ENCODE data around the gene SMG5. TPM values are rescaled to one million over a fixed set of nuclear protein-coding genes. Genes with fewer than 3 reads are reported as not detected.

Gene SMG5
- total and polyA plus RNA-seq, 12 donors, result 38.7 to 93.0 (median 74.7) TPM

DNA sequence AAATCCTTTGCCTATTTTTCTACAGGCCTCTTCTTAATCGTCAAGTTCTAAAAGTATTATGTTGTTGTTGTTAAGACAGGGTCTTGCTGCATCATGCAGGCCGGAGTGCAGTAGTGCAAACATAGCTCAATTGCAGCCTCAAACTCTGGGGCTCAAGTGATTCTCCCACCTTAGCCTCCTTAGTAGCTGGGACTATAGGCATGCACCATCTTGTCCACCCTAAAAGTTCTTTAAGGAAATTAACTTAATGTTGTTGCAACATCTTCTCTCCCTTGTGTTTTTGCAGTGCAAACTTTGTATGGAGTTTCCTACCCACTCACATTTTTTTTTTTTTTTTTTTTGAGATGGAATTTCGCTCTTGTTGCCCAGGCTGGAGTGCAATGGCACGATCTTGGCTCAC is 20.6 kb upstream of the SMG5 start:
- intact Hi-C loops (cut with DNase I), result no loop called here
- no peak overlapping the region for H3K4me3 ChIP-seq
- no peaks in the 10 kb centered on the region for H3K9me3 ChIP-seq
- no peak for ATAC-seq
- WGBS, 2 donors, result 97% methylated on average over 4 of the region's 4 CpGs
- H3K4me1 ChIP-seq, result no peaks in the 10 kb centered on the region
- H3K27me3 ChIP-seq, result no peaks in the 10 kb centered on the region
- H3K27ac ChIP-seq, result no peak overlapping the region
- H3K36me3 ChIP-seq, result peaks cover 0 to 48% (median 12%) of the 10 kb centered on the region in 9 donors
- TF ChIP-seq CTCF (IDR thresholded peaks at IDR 0.05), result no peak
- no peak for DNase-seq

GRCh38 chr1:156298852-156299357 is 16.3 kb upstream of the SMG5 start, which contains the start of gene VHLL:
TSS of gene VHLL (minus strand) at chr1:156299307. CDS start at chr1:156299189, 118 bp downstream.
- DNase-seq (no peak), ATAC-seq (no peak)
- Histone ChIP-seq H3K36me3 (peaks cover 0 to 11% (median 0%) of the 10 kb centered on the region in 9 donors), H3K4me3 (no peak within 1 kb of the TSS), H3K27ac (no peak within 1 kb of the TSS), H3K4me1 (peaks cover 5 to 19% (median 14%) of the 10 kb centered on the region in 9 donors), H3K27me3 (no peaks in the 10 kb centered on the region), H3K9me3 (no peaks in the 10 kb centered on the region)
- intact Hi-C loops (cut with DNase I), result no loop called here
- TF ChIP-seq CTCF (IDR thresholded peaks at IDR 0.05), result no peak
- 91 to 93% methylated on average over 19 of the region's 19 CpGs for WGBS, 2 donors

DNA sequence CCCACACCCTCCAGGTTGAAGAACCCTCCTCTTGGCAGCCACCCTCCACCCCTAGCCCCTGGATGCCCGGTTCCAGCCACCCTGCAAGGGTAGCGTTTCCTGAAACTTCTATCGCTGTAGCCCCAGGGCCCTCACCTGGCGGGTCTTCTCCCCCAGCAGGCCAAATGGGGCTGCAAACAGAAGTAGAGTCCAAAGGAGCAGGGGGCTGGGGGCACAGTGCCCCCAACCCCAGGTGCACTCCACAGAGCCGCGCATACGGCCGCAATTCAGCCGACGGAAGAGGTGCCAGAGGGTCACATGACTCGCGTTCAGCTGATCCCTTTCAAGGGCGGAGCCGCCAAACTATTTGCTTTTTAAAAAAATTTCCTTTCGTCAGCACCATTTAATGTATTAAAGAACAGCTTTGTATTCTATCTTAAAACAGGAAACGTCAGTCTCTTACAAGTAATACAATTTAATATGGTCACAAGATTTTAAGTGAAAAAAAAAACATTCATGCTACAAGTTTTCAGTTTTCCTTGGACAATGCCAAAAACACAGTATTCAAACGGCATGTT is 12.8 kb upstream of the SMG5 start, which contains the start of gene GLMP:
TSS of gene GLMP (minus strand) at position 289 of the 557 bp plus-strand sequence. CDS start at position 255, 34 bp downstream.
- Histone ChIP-seq H3K27ac (peak within 1 kb of the TSS in 8 of 10 donors; percentile 34 to 88 (median 60)), H3K4me3 (peak within 1 kb of the TSS; percentile 50 to 97 (median 76)), H3K9me3 (no peaks in the 10 kb centered on the region), H3K36me3 (peaks cover 0 to 18% (median 0%) of the 10 kb centered on the region in 9 donors), H3K4me1 (peaks cover 5 to 35% (median 27%) of the 10 kb centered on the region in 9 donors), H3K27me3 (no peaks in the 10 kb centered on the region)
- ATAC-seq (peak in 7 of 8 donors; percentile 30 to 64 (median 57)), DNase-seq (peak; percentile 64)
- TF ChIP-seq CTCF (IDR thresholded peaks at IDR 0.05), result no peak
- WGBS, 2 donors, result 0 to 1% methylated on average over 17 of the region's 17 CpGs
- intact Hi-C loops (cut with DNase I), result no loop called here

DNA sequence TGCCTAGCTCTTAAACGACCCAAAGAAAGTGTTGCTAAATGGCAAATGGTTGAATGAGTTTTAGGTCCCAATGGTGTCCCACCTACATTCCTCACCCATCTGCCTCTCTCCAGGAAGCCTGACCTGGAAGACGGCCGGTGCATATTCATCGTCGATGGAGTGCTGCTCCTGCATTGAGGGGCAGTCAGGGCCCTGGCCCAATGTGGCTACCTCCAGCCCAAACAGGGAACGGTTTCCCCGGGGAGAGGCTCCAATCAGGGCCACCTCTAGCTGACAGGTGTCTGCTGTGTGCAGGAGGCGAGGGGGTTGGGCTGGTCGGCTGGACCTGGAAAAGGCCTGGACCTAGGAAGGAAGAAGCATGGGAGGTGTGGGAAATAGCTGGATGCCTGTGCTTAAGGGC is 11.3 kb upstream of the SMG5 start:
- Histone ChIP-seq H3K4me3 (no peak overlapping the region), H3K36me3 (peaks cover 0 to 26% (median under 1%) of the 10 kb centered on the region in 9 donors), H3K27ac (no peak overlapping the region), H3K9me3 (no peaks in the 10 kb centered on the region), H3K27me3 (no peaks in the 10 kb centered on the region), H3K4me1 (peaks cover 5 to 39% (median 27%) of the 10 kb centered on the region in 9 donors)
- no peak for TF ChIP-seq CTCF (IDR thresholded peaks at IDR 0.05)
- DNase-seq, result no peak
- intact Hi-C loops (cut with DNase I), result no loop called here
- WGBS, 2 donors, result 88 to 90% methylated on average over 9 of the region's 9 CpGs
- no peak for ATAC-seq

Measured in heart right ventricle (tissue), 16 donors.